Diencephalon (tissue), 1 donor: Measurements from ENCODE around the gene NELFCD. TPM values are rescaled to one million over a fixed set of nuclear protein-coding genes. Genes with fewer than 3 reads are reported as not detected.

Source experiments
- total RNA-seq: library from RNA; depleted of rRNA; stranded (reverse); fragments of >200 nt; gene quantifications from one replicate; pipeline ENCODE4 v1.2.3, GENCODE V29; 2014

The NELFCD gene, protein sequence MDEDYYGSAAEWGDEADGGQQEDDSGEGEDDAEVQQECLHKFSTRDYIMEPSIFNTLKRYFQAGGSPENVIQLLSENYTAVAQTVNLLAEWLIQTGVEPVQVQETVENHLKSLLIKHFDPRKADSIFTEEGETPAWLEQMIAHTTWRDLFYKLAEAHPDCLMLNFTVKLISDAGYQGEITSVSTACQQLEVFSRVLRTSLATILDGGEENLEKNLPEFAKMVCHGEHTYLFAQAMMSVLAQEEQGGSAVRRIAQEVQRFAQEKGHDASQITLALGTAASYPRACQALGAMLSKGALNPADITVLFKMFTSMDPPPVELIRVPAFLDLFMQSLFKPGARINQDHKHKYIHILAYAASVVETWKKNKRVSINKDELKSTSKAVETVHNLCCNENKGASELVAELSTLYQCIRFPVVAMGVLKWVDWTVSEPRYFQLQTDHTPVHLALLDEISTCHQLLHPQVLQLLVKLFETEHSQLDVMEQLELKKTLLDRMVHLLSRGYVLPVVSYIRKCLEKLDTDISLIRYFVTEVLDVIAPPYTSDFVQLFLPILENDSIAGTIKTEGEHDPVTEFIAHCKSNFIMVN
- total RNA-seq, result 50.7 TPM

DNA sequence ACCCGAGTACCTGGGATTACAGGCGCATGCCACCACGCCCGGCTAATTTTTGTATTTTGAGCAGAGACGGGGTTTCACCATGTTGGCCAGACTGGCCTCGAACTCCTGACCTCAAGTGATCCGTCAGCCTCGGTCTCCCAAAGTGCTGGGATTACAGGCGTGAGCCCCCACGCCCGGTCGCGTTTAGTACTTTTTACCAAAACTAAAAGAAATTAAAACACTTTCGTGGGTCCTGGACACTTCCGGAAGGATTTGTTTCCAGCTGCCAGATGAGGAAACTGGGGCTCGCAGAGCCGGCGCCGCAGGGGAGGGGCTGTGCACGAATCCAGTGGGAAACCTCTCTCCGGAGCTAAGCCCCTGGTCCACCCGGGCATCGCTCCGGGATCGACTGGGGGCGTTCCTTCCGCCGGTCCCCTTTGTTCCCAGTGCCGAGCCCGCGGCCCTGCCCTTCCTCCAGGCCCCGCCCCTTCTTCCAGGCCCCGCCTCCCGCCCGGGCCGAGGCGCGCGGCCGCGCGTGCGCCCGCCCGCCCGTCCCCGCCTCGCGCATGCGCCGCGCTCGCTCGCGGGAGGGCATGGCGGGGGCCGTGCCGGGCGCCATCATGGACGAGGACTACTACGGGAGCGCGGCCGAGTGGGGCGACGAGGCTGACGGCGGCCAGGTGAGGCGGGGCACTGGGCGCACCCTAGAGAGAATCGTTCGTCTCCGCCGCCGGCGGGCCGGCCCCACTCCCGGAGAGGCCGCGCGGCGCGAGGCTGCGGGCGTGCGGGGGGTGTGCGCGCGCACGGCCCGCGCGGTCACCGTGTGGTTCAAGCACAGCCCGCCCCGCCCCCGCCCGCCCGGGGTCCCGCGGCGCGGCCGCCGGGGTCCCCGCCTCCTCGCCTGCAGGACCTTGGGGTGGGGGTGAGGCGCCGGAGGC lies at the start of gene NELFCD:
TSS of gene NELFCD (plus strand) at position 546 of the 917 bp plus-strand sequence. CDS start at position 600, 54 bp downstream.

GRCh38 chr20:59006864-59007664 lies 26.0 kb downstream of the NELFCD start, which contains the start of gene CTSZ:
Gene CTSZ, minus strand, starts transcription at chr20:59007254. Its CDS starts 126 bp downstream, at chr20:59007128.

GRCh38 chr20:59019217-59019616 lies 38.2 kb downstream of the NELFCD start, which contains the start of gene TUBB1:
Gene TUBB1, plus strand, starts transcription at chr20:59019429. Its CDS starts 94 bp downstream, at chr20:59019523.

GRCh38 chr20:59032023-59032712 lies 51.1 kb downstream of the NELFCD start, which contains the start of gene ATP5F1E:
Gene ATP5F1E, minus strand, starts transcription at chr20:59032335. Its CDS starts 84 bp downstream, at chr20:59032251.

GRCh38 chr20:59042151-59042795 lies 61.2 kb downstream of the NELFCD start, which contains the start of gene PRELID3B:
Gene PRELID3B, minus strand, starts transcription at chr20:59042786. Its CDS starts 56 bp downstream, at chr20:59042730.

Other genes with a start within 250 kb of the NELFCD start
- 1.2 TPM for gene GNAS-AS1, start 130.4 kb upstream of the NELFCD start, total RNA-seq
- gene GNAS, start 128.5 kb upstream of the NELFCD start, total RNA-seq, result 786 TPM
- 18.7 TPM for gene CTSZ, start 26.0 kb downstream of the NELFCD start, total RNA-seq
- 0.92 TPM for gene TUBB1, start 38.2 kb downstream of the NELFCD start, total RNA-seq
- 48.2 TPM for gene ATP5F1E, start 51.1 kb downstream of the NELFCD start, total RNA-seq
- gene PRELID3B, start 61.5 kb downstream of the NELFCD start, total RNA-seq, result 78.4 TPM
- gene ZNF831, start 182.6 kb downstream of the NELFCD start, total RNA-seq, result 0.23 TPM